HFFc6 (cell line): ENCODE measurements around the gene SQSTM1. TPM values are rescaled to one million over a fixed set of nuclear protein-coding genes. Genes with fewer than 3 reads are reported as not detected.
"Not testable (repeated sequence)": the region's sequence is repeated elsewhere in the genome, so short reads cannot be mapped to it uniquely, and the experiment has no call there.

Experiments
- DNase-seq: peaks from one replicate; pipeline ENCODE4 v3.0.0-alpha.2; 2018
- H3K27ac Mint-ChIP-seq: 2 replicates; pipeline ENCODE4 v1.8.0; 2020; ENCODE audit warnings: mild to moderate bottlenecking, mixed read lengths
- H3K27me3 Mint-ChIP-seq: 2 replicates; pipeline ENCODE4 v1.8.0; 2021; ENCODE audit warnings: mild to moderate bottlenecking, moderate library complexity, mixed read lengths; ENCODE audit not compliant: insufficient read depth
- H3K36me3 Mint-ChIP-seq: 2 replicates; pipeline ENCODE4 v1.8.0; 2021; ENCODE audit warnings: low read depth, mixed read lengths
- H3K4me1 Mint-ChIP-seq: 2 replicates; pipeline ENCODE4 v1.8.0; 2020; ENCODE audit warnings: low read depth, mixed read lengths
- H3K4me3 Mint-ChIP-seq: 2 replicates; pipeline ENCODE4 v1.8.0; 2020; ENCODE audit warnings: mild to moderate bottlenecking, moderate library complexity, mixed read lengths
- H3K9me3 Mint-ChIP-seq: 2 replicates; pipeline ENCODE4 v1.8.0; 2020; ENCODE audit warnings: mild to moderate bottlenecking, mixed read lengths
- total RNA-seq, 6 experiments: library from RNA; stranded (reverse); fragmentation: NEBNext Ultra II Directional; extraction: Animal tissue kit (Norgen Biotek cat#: 25700); gene quantifications; 2 replicates in 1 of 6; 3 replicates in 5 of 6; pipeline ENCODE4 v1.2.3, GENCODE V29; 2021
- TF ChIP-seq, protein P1 (sequence below): fragments of 200-600 bp; sonication (generic); IDR thresholded peaks from 2 replicates; pipeline ENCODE4 v1.5.0; 2021; ENCODE audit warnings: antibody characterized with exemption, mild to moderate bottlenecking

Gene SQSTM1
- total RNA-seq, 6 experiments from 2014 or later: 188 to 282 (median 280) TPM

DNA sequence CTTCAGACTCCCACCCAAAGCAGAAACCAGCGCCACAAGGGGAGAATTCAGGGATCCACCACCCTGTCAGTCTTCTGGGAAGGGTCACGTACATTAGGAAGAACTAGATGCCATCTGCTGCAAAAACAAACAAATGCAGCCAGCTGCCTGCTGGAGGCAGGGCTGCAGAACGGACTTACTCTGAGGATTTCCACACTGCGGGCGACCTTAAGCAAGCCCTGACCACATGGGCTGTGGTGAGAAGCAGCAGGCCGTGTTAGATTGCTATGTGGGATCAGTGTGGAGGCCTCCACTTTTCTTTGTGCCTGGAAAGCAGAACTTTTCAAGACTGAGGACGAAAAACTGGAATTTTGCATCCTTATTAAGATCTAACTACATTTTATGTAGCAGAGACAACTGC is 40.3 kb upstream of the SQSTM1 start:
- TF ChIP-seq, protein P1, sequence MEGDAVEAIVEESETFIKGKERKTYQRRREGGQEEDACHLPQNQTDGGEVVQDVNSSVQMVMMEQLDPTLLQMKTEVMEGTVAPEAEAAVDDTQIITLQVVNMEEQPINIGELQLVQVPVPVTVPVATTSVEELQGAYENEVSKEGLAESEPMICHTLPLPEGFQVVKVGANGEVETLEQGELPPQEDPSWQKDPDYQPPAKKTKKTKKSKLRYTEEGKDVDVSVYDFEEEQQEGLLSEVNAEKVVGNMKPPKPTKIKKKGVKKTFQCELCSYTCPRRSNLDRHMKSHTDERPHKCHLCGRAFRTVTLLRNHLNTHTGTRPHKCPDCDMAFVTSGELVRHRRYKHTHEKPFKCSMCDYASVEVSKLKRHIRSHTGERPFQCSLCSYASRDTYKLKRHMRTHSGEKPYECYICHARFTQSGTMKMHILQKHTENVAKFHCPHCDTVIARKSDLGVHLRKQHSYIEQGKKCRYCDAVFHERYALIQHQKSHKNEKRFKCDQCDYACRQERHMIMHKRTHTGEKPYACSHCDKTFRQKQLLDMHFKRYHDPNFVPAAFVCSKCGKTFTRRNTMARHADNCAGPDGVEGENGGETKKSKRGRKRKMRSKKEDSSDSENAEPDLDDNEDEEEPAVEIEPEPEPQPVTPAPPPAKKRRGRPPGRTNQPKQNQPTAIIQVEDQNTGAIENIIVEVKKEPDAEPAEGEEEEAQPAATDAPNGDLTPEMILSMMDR: no peak
- peaks cover 14% of the 10 kb centered on the region; the same call in 1 of the 2 replicates for H3K36me3 Mint-ChIP-seq
- H3K4me3 Mint-ChIP-seq: no peak overlapping the region
- no peaks in the 10 kb centered on the region for H3K4me1 Mint-ChIP-seq
- no peaks in the 10 kb centered on the region for H3K9me3 Mint-ChIP-seq
- H3K27ac Mint-ChIP-seq: no peak overlapping the region
- H3K27me3 Mint-ChIP-seq: peaks cover 25% of the 10 kb centered on the region
- DNase-seq: no peak

DNA sequence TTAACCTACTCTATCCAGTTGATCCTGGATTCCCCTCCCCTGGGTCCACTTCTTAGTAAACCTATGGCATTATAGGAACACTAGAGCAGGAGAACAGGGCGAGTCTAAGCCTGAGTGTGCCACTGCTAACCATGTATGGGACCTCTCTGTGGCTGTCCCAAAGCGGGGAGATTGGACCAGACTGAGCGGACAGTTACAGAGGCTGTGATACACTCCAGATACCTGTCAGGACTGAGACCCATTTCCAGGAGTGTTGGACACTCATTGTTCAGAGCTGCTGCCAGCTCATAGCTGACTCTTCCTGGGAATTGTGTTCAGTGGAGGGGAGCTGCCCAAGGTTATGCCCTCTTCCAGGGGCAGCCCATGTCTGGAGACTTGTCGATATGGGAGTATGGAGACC is 38.9 kb upstream of the SQSTM1 start:
- H3K4me3 Mint-ChIP-seq: no peak overlapping the region
- no peak overlapping the region for H3K27ac Mint-ChIP-seq
- no peaks in the 10 kb centered on the region for H3K9me3 Mint-ChIP-seq
- H3K4me1 Mint-ChIP-seq: no peaks in the 10 kb centered on the region
- TF ChIP-seq, protein P1: no peak
- H3K36me3 Mint-ChIP-seq: 0 out of 2 replicates have a peak, but pooled peaks cover 9% of the 10 kb centered on the region
- DNase-seq: no peak
- H3K27me3 Mint-ChIP-seq: peaks cover 25% of the 10 kb centered on the region

DNA sequence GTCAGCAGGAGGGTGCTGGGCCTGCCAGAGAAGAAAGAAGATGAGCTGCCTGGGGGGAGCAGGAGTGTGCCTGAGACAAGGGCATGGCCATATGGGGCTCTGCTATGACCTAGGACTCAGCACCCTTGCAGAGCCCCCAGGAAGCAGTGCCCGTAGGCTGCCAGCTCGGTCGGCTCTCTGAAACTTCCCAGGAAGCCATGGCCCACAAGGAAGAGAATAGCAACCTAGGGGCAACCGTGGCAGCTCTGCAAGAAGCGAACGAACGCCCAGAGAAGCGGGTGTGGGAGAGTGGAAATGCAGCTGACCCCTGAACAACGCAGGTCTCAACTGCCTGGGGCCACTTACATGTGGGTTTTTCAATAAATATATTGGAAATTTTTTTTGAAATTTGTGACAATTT is 37.6 kb upstream of the SQSTM1 start:
- Mint-ChIP-seq H3K4me3 (no peak overlapping the region), H3K27ac (no peak overlapping the region), H3K36me3 (0 out of 2 replicates have a peak, but pooled peaks cover 3% of the 10 kb centered on the region), H3K4me1 (no peaks in the 10 kb centered on the region), H3K27me3 (peaks cover 25% of the 10 kb centered on the region), H3K9me3 (no peaks in the 10 kb centered on the region)
- TF ChIP-seq, protein P1: no peak
- no peak for DNase-seq

DNA sequence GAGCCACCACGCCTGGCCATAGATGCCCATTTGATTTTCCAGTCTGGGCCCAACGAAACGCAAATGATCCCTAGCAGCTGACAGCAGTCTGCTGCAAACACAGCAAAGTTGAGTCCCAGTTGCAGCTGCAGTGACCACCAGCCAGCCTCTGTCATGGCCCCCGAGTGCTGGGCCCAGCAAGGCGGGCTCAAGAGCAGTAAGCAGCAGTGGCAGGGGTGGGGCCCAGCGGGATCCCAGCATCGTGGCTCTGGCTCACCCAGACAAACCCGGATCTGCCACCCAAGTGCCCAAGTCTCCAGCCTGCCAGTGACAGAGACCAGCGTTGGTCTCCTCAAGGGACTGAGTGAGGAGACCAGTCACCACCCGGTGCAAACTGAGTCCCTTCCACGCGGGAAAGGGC is 33.8 kb upstream of the SQSTM1 start:
- Mint-ChIP-seq H3K36me3 (no peaks in the 10 kb centered on the region), H3K4me3 (no peak overlapping the region), H3K9me3 (no peaks in the 10 kb centered on the region), H3K4me1 (no peaks in the 10 kb centered on the region), H3K27me3 (peaks cover 15% of the 10 kb centered on the region), H3K27ac (no peak overlapping the region)
- TF ChIP-seq, protein P1: no peak
- DNase-seq: no peak

DNA sequence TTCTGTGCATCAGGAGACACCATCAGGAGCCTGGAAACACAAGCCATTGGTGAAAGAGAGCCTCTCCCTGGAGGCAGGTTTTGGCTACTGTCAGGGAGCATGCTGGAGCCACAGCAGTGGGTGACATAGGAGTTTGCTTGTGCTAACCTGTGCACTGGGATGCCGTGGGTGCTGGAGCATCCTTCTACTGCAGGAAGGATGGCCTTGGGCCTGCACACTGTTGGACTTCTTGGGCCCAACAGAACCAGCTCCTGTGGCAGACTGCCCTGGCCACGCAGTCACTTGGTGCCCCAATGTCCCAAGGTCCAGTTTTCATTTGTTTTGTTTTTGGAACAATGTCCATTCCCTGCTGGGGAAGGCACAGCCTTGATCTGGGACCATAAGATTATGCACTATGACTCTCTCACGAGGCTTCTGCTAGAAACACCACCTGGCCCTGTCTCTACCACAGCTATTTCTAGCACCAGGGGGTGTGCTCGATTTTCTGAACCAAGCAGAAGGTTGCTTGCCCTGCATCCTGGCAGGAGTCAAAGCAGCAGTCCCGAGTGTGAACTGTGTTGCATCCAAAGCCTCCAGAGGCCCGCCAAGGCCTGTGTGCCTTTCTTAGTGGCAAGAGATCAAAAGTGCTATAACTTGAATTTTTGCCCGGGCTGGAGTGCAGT is 32.4 kb upstream of the SQSTM1 start:
- H3K27me3 Mint-ChIP-seq: peaks cover 6% of the 10 kb centered on the region; the same call in 1 of the 2 replicates
- H3K4me1 Mint-ChIP-seq: no peaks in the 10 kb centered on the region; the same call in 1 of the 2 replicates
- H3K4me3 Mint-ChIP-seq: no peak overlapping the region
- no peaks in the 10 kb centered on the region for H3K9me3 Mint-ChIP-seq
- no peaks in the 10 kb centered on the region for H3K36me3 Mint-ChIP-seq
- no peak overlapping the region for H3K27ac Mint-ChIP-seq
- DNase-seq: no peak
- TF ChIP-seq, protein P1: no peak

DNA sequence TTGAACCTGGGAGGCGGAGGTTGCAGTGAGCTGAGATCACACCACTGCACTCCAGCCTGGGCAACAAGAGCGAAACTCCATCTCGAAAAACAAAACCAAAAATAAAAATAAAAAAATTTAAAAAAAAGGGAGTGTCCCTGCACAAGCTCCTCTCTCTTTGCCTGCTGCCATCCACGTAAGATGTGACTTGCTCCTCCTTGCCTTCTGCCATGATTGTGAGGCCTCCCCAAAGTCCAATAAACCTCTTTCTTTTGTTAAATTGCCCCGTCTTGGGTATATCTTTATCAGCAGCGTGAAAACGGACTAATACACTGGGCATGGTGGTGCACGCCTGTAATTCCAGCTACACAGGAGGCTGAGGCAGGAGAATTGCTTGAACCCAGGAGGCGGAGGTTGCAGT is 31.4 kb upstream of the SQSTM1 start:
- H3K4me3 Mint-ChIP-seq, H3K9me3 Mint-ChIP-seq, H3K4me1 Mint-ChIP-seq, H3K27me3 Mint-ChIP-seq, H3K36me3 Mint-ChIP-seq, H3K27ac Mint-ChIP-seq, DNase-seq: not testable (repeated sequence)
